Thoracic aorta (tissue), 2 donors: ENCODE measurements around the gene HCCS. TPM values are rescaled to one million over a fixed set of nuclear protein-coding genes. Genes with fewer than 3 reads are reported as not detected.
A peak's percentile ranks its signal among the peaks of the same experiment; 100 is the strongest.

ENCODE experiments used
- ATAC-seq: fragments of 150-250 bp; one replicate; pipeline ENCODE4 v1.8.0; 2017; ENCODE audit warnings: low read depth; ENCODE audit not compliant: insufficient number of reproducible peaks, low FRiP score
- DNase-seq: peaks from one replicate; pipeline ENCODE4 v3.0.0-alpha.2; 2020; ENCODE audit warnings: low spot score
- H3K27ac ChIP-seq, 2 donors: fragments of 200-600 bp; sonication (generic); 1 replicate in 1 of 2; 2 replicates in 1 of 2; pipeline ENCODE4 v1.5.1; 2016; ENCODE audit warnings: mild to moderate bottlenecking in 2 of 2, moderate library complexity in 2 of 2
- H3K27me3 ChIP-seq: fragments of 200-600 bp; sonication (generic); replicated peaks from 2 replicates; pipeline ENCODE4 v1.6.0; 2016; ENCODE audit warnings: mild to moderate bottlenecking; ENCODE audit not compliant: insufficient read depth
- H3K36me3 ChIP-seq: fragments of 200-600 bp; sonication (generic); one replicate; pipeline ENCODE4 v1.5.1; 2016
- H3K4me1 ChIP-seq, 2 donors: fragments of 200-600 bp; sonication (generic); 1 replicate in 1 of 2; 2 replicates in 1 of 2; pipeline versions ENCODE4 v1.5.1 to v1.6.0; 2016; ENCODE audit warnings: low read depth in 2 of 2, mild to moderate bottlenecking in 1 of 2; ENCODE audit not compliant: control insufficient read depth in 1 of 2
- H3K4me3 ChIP-seq: fragments of 200-600 bp; sonication (generic); 2 replicates; pipeline ENCODE4 v1.5.1; 2016; ENCODE audit warnings: mild to moderate bottlenecking
- H3K9me3 ChIP-seq: fragments of 200-600 bp; sonication (generic); 2 replicates; pipeline ENCODE4 v1.5.1; 2016
- total RNA-seq, 2 donors: library from RNA; depleted of rRNA; stranded (reverse); fragments of >200 nt; gene quantifications; one replicate each; pipeline versions ENCODE4 v1.1.0 to v1.2.3, GENCODE V29; 2016
- TF ChIP-seq, protein P1 (sequence below): fragments of 200-600 bp; sonication (generic); IDR thresholded peaks from one replicate; pipeline ENCODE4 v1.5.1; 2019; ENCODE audit warnings: antibody characterized with exemption

Gene HCCS
- total RNA-seq, 2 donors from 2014 or later = 4.7 to 4.9 TPM

- TF ChIP-seq, protein P1, sequence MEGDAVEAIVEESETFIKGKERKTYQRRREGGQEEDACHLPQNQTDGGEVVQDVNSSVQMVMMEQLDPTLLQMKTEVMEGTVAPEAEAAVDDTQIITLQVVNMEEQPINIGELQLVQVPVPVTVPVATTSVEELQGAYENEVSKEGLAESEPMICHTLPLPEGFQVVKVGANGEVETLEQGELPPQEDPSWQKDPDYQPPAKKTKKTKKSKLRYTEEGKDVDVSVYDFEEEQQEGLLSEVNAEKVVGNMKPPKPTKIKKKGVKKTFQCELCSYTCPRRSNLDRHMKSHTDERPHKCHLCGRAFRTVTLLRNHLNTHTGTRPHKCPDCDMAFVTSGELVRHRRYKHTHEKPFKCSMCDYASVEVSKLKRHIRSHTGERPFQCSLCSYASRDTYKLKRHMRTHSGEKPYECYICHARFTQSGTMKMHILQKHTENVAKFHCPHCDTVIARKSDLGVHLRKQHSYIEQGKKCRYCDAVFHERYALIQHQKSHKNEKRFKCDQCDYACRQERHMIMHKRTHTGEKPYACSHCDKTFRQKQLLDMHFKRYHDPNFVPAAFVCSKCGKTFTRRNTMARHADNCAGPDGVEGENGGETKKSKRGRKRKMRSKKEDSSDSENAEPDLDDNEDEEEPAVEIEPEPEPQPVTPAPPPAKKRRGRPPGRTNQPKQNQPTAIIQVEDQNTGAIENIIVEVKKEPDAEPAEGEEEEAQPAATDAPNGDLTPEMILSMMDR = no peak
- peaks cover 5 to 11% of the 10 kb centered on the region in 2 donors for H3K4me1 ChIP-seq
- no peak for DNase-seq
- H3K27ac ChIP-seq = no peak overlapping the region
- H3K27me3 ChIP-seq = no peaks in the 10 kb centered on the region
- ATAC-seq = no peak
- no peak overlapping the region for H3K4me3 ChIP-seq
- H3K36me3 ChIP-seq = no peaks in the 10 kb centered on the region
- no peaks in the 10 kb centered on the region for H3K9me3 ChIP-seq
These were observed 2.7 kb upstream of the HCCS start for GRCh38 chrX:11108253-11108941.

DNA sequence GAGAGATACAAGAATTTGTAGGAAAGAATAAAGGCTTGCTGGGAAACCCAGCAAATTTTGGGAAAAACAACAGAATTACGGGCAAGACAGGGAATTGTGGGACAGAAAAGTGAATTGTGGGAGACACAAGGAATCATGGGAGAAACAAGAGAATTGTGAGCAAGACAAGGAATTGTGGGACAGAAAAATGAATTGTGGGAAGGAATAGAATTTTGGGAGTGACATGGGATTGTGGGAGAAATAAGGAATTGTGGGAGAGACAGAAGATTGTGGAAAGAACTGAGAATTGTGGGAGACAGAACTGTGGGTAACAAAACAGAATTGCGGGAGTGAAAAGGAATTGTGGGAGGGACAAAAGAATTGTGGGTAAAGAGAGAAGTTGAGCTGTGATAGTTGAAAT is 1.2 kb upstream of the HCCS start:
- H3K27ac ChIP-seq = no peak overlapping the region
- no peaks in the 10 kb centered on the region for H3K27me3 ChIP-seq
- H3K36me3 ChIP-seq = no peaks in the 10 kb centered on the region
- no peak overlapping the region for H3K4me3 ChIP-seq
- ATAC-seq (no peak), DNase-seq (no peak)
- TF ChIP-seq, protein P1 = no peak
- no peaks in the 10 kb centered on the region for H3K9me3 ChIP-seq
- H3K4me1 ChIP-seq = peaks cover 5 to 11% of the 10 kb centered on the region in 2 donors

DNA sequence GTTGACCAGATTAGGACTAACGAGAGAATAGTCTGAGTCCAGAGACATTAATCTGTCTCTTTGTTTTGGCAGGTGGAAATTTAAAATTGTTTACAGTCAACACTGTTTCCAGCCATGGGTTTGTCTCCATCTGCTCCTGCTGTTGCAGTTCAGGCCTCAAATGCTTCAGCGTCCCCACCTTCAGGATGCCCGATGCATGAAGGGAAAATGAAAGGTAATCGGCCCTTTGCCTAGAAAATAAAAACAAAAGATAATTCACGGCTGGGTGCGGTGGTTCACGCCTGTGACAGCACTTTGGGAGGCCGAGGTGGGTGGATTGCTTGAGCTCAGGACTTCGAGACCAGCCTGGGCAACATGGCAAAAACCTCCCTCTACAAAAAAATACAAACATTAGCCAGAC is 815 bp downstream of the HCCS start:
- TF ChIP-seq, protein P1 = no peak
- peak overlapping the region; percentile 35 to 68 for H3K27ac ChIP-seq
- no peaks in the 10 kb centered on the region for H3K9me3 ChIP-seq
- ATAC-seq = no peak
- DNase-seq = no peak
- peaks cover 5 to 11% of the 10 kb centered on the region in 2 donors for H3K4me1 ChIP-seq
- H3K36me3 ChIP-seq = peaks cover 4% of the 10 kb centered on the region
- no peaks in the 10 kb centered on the region for H3K27me3 ChIP-seq
- peak overlapping the region; percentile 81 for H3K4me3 ChIP-seq

DNA sequence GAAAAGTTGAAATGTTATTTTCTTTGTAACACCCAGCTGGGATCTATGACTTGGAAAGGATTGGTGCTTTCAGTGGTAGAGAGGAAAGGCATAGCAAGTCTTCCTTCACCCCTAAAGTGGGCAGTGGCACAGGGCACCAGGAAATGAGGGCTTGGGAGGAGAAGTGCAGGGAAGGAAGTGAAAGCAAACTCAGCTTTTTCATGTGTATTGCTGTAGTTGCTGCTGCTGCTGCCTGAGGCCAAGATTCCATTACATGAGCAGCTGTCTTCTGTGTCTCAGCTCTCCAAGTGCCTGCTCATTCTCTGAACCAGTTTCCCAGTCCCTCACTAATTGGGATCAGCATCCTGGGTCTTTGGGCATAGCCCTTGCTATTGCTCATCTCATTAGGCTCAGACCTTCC is 2.6 kb downstream of the HCCS start:
- TF ChIP-seq, protein P1 = no peak
- no peaks in the 10 kb centered on the region for H3K9me3 ChIP-seq
- peaks cover 5 to 11% of the 10 kb centered on the region in 2 donors for H3K4me1 ChIP-seq
- no peak for ATAC-seq
- H3K27ac ChIP-seq = no peak overlapping the region
- no peaks in the 10 kb centered on the region for H3K27me3 ChIP-seq
- no peak overlapping the region for H3K4me3 ChIP-seq
- peaks cover 9% of the 10 kb centered on the region for H3K36me3 ChIP-seq
- no peak for DNase-seq

DNA sequence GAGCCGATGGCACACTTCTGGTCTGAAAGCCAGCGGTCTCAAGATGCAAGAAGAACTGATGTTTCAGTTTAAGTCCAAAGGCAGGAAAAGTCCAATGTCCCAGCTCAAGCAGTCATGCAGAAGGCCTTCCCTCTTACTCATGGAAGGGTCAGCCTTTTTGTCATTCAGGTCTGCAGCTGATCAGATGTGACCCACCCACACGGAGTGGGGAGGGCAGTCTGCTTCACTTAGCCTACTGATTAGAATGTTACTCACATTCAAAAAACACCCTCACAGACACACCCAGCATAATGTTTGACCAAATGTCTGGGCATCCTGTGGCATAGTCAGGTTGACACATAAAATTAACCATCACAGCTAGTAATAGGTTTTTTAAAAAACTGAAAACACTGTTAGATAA is 6.6 kb downstream of the HCCS start:
- Histone ChIP-seq H3K36me3 (peaks cover 12% of the 10 kb centered on the region), H3K27ac (no peak overlapping the region), H3K27me3 (no peaks in the 10 kb centered on the region), H3K4me1 (peaks cover 0 to under 1% of the 10 kb centered on the region in 2 donors), H3K9me3 (no peaks in the 10 kb centered on the region), H3K4me3 (no peak overlapping the region)
- DNase-seq (no peak), ATAC-seq (no peak)
- TF ChIP-seq, protein P1 = no peak
